ENCODE data around the gene PLD5. TPM values are rescaled to one million over a fixed set of nuclear protein-coding genes. Genes with fewer than 3 reads are reported as not detected.

Gene PLD5
- under 1 TPM in 1 of 2 donors, not detected in 1; 0.05 TPM for total RNA-seq
- long read RNA-seq, result 0 reads

- peak; percentile 15 to 79 for ATAC-seq
- intact Hi-C loops (cut with DNase I), result no loop called here
- DNase-seq, result no peak
Observed at GRCh38 chr1:242524571-242525359, at the start of gene PLD5. Gene PLD5 (minus strand): TSS chr1:242524697.

GRCh38 chr1:242569867-242570266 is 45.4 kb upstream of the PLD5 start:
- ATAC-seq, result no peak
- intact Hi-C loops (cut with DNase I), result no loop called here
- no peak for DNase-seq

GRCh38 chr1:242568666-242569065 is 44.2 kb upstream of the PLD5 start:
- intact Hi-C loops (cut with DNase I), result no loop called here
- ATAC-seq (no peak), DNase-seq (no peak)

GRCh38 chr1:242567596-242567995 is 43.1 kb upstream of the PLD5 start:
- intact Hi-C loops (cut with DNase I), result no loop called here
- DNase-seq (no peak), ATAC-seq (no peak)

GRCh38 chr1:242556759-242557158 is 32.3 kb upstream of the PLD5 start:
- intact Hi-C loops (cut with DNase I), result no loop called here
- DNase-seq, result no peak
- ATAC-seq, result no peak

- intact Hi-C loops (cut with DNase I), result no loop called here
- no peak for ATAC-seq
- no peak for DNase-seq
Observed at GRCh38 chr1:242556276-242556675, 31.8 kb upstream of the PLD5 start.

GRCh38 chr1:242554577-242554976 is 30.1 kb upstream of the PLD5 start:
- ATAC-seq, result no peak
- DNase-seq, result no peak
- intact Hi-C loops (cut with DNase I), result no loop called here

- DNase-seq (no peak), ATAC-seq (no peak)
- intact Hi-C loops (cut with DNase I), result no loop called here
Observed at GRCh38 chr1:242546849-242547729, 22.6 kb upstream of the PLD5 start.

- intact Hi-C loops (cut with DNase I), result no loop called here
- DNase-seq (no peak), ATAC-seq (no peak)
Observed at GRCh38 chr1:242546441-242546840, 21.9 kb upstream of the PLD5 start.

- ATAC-seq, result no peak
- DNase-seq, result no peak
- intact Hi-C loops (cut with DNase I), result no loop called here
Observed at GRCh38 chr1:242544071-242544470, 19.6 kb upstream of the PLD5 start.

GRCh38 chr1:242542271-242542670 is 17.8 kb upstream of the PLD5 start:
- ATAC-seq, result no peak
- no peak for DNase-seq
- intact Hi-C loops (cut with DNase I), result no loop called here

- no peak for DNase-seq
- intact Hi-C loops (cut with DNase I), result no loop called here
- ATAC-seq, result no peak
Observed at GRCh38 chr1:242535986-242536385, 11.5 kb upstream of the PLD5 start.

GRCh38 chr1:242534753-242535152 is 10.3 kb upstream of the PLD5 start:
- DNase-seq, result no peak
- ATAC-seq, result no peak
- intact Hi-C loops (cut with DNase I), result no loop called here

GRCh38 chr1:242530761-242531160 is 6.3 kb upstream of the PLD5 start:
- DNase-seq (no peak), ATAC-seq (peak in 1 of 2 donors; percentile 30)
- intact Hi-C loops (cut with DNase I), result no loop called here

GRCh38 chr1:242525769-242526168 is 1.3 kb upstream of the PLD5 start:
- intact Hi-C loops (cut with DNase I), result no loop called here
- no peak for DNase-seq
- no peak for ATAC-seq

- ATAC-seq, result no peak
- no peak for DNase-seq
- intact Hi-C loops (cut with DNase I), result no loop called here
Observed at GRCh38 chr1:242525360-242525722, 844 bp upstream of the PLD5 start.

GRCh38 chr1:242523719-242524570 is 552 bp downstream of the PLD5 start:
- DNase-seq, result no peak

GRCh38 chr1:242522996-242523718 is 1.3 kb downstream of the PLD5 start:
- intact Hi-C loops (cut with DNase I), result no loop called here
- DNase-seq, result no peak
- ATAC-seq, result no peak

More at GRCh38 chr1:242523719-242524570, 552 bp downstream of the PLD5 start:
- intact Hi-C loops (cut with DNase I), result no loop called here
- peak; percentile 65 to 82 for ATAC-seq
